ENCODE results near the gene PATJ.
"Not testable (repeated sequence)": the region's sequence is repeated elsewhere in the genome, so short reads cannot be mapped to it uniquely, and the experiment has no call there.

- TF ChIP-seq, protein P1, sequence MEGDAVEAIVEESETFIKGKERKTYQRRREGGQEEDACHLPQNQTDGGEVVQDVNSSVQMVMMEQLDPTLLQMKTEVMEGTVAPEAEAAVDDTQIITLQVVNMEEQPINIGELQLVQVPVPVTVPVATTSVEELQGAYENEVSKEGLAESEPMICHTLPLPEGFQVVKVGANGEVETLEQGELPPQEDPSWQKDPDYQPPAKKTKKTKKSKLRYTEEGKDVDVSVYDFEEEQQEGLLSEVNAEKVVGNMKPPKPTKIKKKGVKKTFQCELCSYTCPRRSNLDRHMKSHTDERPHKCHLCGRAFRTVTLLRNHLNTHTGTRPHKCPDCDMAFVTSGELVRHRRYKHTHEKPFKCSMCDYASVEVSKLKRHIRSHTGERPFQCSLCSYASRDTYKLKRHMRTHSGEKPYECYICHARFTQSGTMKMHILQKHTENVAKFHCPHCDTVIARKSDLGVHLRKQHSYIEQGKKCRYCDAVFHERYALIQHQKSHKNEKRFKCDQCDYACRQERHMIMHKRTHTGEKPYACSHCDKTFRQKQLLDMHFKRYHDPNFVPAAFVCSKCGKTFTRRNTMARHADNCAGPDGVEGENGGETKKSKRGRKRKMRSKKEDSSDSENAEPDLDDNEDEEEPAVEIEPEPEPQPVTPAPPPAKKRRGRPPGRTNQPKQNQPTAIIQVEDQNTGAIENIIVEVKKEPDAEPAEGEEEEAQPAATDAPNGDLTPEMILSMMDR (IDR thresholded peaks at IDR 0.05), result not testable (repeated sequence)
- not testable (repeated sequence) for TF ChIP-seq POLR2A (IDR thresholded peaks at IDR 0.05)
These were observed 23.1 kb upstream of the PATJ start for GRCh38 chr1:61718996-61719663.
